D721Med (cell line): ENCODE results near the gene FOLR1.

Experiments used
- DNase-seq: peaks from one replicate; pipeline ENCODE4 v3.0.0; 2011; ENCODE audit warnings: low spot score; ENCODE audit not compliant: insufficient read length
- FAIRE-seq: peaks from 2 replicates; lab custom pipeline; 2011; peaks lifted over from hg19 to GRCh38; lab: Jason Lieb, UNC
- CTCF ChIP-seq: IDR thresholded peaks from 2 replicates; pipeline ENCODE4 v1.5.1; 2012; ENCODE audit warnings: mild to moderate bottlenecking, control low read depth; ENCODE audit not compliant: insufficient read depth; ENCODE audit errors: missing control alignments

Gene FOLR1

GRCh38 chr11:72235351-72236057 is 43.6 kb downstream of the FOLR1 start:
- TF ChIP-seq CTCF: no peak
- no peak for DNase-seq
- no peak for FAIRE-seq

GRCh38 chr11:72236083-72236697 is 44.2 kb downstream of the FOLR1 start:
- no peak for DNase-seq
- no peak for TF ChIP-seq CTCF
- FAIRE-seq: no peak

GRCh38 chr11:72236774-72237111 is 44.8 kb downstream of the FOLR1 start:
- TF ChIP-seq CTCF: no peak
- no peak for FAIRE-seq
- no peak for DNase-seq

GRCh38 chr11:72237112-72237931 is 45.4 kb downstream of the FOLR1 start:
- no peak for TF ChIP-seq CTCF
- DNase-seq (no peak), FAIRE-seq (no peak)

GRCh38 chr11:72238040-72238450 is 46.1 kb downstream of the FOLR1 start:
- DNase-seq (no peak), FAIRE-seq (no peak)
- TF ChIP-seq CTCF: peak; percentile 74

- no peak for TF ChIP-seq CTCF
- no peak for FAIRE-seq
- DNase-seq: no peak
Observed at GRCh38 chr11:72238492-72239312, 46.8 kb downstream of the FOLR1 start.
